Stimulated activated CD4-positive, alpha-beta T cell treated with anti-CD3 and anti-CD28 coated beads, Interleukin-15, amount 100 ng/mL, for 24 hours (primary cell): ENCODE measurements around the gene PCDHGA11.
"Not testable (repeated sequence)": the region's sequence is repeated elsewhere in the genome, so short reads cannot be mapped to it uniquely, and the experiment has no call there.

ENCODE experiments used
- DNase-seq: peaks from one replicate; pipeline ENCODE4 v3.0.0-alpha.2; 2020

Gene PCDHGA11

DNA sequence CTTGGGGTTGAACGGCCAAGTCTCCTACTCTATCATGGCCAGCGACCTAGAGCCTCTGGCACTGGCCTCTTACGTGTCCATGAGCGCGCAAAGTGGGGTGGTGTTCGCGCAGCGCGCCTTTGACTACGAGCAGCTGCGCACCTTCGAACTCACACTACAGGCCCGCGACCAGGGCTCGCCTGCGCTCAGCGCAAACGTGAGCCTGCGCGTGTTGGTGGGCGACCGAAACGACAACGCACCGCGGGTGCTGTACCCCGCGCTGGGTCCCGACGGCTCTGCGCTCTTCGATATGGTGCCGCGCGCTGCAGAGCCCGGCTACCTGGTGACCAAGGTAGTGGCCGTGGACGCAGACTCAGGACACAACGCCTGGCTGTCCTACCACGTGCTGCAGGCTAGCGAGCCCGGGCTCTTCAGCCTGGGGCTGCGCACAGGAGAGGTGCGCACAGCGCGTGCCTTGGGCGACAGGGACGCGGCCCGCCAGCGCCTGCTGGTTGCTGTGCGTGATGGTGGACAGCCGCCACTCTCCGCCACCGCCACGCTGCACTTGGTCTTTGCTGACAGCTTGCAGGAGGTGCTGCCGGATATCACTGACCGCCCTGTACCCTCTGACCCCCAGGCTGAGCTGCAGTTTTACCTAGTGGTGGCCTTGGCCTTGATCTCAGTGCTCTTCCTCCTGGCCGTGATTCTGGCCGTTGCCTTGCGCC lies 21.1 kb upstream of the PCDHGA11 start:
- no peak for DNase-seq

DNA sequence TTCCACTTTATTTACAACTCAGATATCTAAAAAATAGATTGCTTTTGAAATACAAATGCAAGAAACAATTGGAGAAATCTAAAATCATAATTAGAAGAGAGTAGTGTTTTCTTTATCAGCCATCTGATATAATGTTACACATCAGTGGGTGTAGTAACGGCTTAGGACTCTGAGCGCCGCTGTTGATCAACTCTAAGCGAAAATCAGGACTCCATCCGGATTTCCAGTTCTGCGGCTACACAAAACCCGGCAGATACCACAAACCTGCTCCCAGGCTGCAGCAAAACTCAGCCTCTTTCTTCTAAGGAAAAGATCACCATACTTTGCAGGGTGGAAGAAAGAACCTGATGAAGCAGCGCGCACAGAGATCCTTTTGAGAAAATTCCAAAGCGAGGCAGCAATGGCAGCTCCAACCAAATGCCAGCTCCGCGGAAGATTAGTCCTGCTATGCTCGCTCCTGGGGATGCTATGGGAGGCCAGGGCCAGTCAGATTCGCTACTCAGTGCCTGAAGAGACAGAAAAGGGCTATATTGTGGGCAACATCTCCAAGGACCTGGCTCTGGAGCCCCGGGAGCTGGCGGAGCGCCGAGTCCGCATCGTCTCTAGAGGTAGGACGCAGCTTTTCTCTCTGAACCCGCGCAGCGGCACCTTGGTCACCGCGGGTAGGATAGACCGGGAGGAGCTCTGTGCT lies 18.2 kb upstream of the PCDHGA11 start, which contains the start of gene PCDHGA9:
Gene PCDHGA9, plus strand, starts transcription at position 226 of the 691 bp plus-strand sequence. Its CDS starts 175 bp downstream, at position 401.
- peak; percentile 37 for DNase-seq

DNA sequence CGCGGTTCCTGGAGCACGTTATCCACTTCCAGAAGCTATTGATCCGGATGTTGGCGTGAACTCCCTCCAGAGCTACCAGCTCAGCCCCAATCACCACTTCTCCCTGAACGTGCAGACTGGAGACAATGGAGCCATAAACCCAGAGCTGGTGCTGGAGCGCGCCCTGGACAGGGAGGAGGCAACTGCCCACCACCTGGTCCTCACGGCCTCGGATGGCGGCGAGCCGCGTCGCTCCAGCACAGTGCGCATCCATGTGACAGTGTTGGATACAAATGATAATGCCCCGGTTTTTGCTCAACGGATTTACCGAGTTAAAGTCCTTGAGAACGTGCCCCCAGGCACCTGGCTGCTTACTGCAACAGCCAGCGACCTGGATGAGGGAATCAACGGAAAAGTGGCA lies 17.5 kb upstream of the PCDHGA11 start:
- no peak for DNase-seq

DNA sequence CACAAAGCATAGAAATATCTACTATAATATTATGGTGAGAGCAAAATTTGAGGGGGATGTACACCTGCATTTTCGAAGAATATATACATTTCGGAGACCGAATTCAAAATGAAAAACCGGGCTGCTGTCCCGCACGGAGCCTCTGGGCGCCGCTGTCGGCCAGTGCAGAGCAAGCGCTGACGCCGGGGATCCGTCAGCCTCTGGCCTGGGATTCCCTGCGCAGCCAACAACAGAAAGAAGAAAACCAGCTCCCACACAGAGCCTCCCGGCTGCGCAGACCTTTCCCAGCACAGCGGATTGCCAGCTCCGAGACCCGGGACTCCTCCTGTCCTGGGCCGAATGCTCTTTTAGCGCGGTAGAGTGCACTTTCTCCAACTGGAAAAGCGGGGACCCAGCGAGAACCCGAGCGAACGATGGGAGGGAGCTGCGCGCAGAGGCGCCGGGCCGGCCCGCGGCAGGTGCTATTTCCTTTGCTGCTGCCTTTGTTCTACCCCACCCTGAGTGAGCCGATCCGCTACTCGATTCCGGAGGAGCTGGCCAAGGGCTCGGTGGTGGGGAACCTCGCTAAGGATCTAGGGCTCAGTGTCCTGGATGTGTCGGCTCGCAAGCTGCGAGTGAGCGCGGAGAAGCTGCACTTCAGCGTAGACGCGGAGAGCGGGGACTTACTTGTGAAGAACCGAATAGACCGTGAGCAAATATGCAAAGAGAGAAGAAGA lies 12.9 kb upstream of the PCDHGA11 start, which contains the start of gene PCDHGB6:
Gene PCDHGB6, plus strand, starts transcription at position 232 of the 716 bp plus-strand sequence. Its CDS starts 182 bp downstream, at position 414.
- peak; percentile 64 for DNase-seq

GRCh38 chr5:141409598-141410306 lies 11.1 kb upstream of the PCDHGA11 start:
- DNase-seq, result no peak

GRCh38 chr5:141411575-141411974 lies 9.3 kb upstream of the PCDHGA11 start:
- DNase-seq, result no peak

GRCh38 chr5:141412854-141413539 lies 7.9 kb upstream of the PCDHGA11 start, which contains the start of gene PCDHGA10:
TSS of gene PCDHGA10 (plus strand) at chr5:141412987. CDS start at chr5:141413176, 189 bp downstream.
- DNase-seq, result peak; percentile 65

DNA sequence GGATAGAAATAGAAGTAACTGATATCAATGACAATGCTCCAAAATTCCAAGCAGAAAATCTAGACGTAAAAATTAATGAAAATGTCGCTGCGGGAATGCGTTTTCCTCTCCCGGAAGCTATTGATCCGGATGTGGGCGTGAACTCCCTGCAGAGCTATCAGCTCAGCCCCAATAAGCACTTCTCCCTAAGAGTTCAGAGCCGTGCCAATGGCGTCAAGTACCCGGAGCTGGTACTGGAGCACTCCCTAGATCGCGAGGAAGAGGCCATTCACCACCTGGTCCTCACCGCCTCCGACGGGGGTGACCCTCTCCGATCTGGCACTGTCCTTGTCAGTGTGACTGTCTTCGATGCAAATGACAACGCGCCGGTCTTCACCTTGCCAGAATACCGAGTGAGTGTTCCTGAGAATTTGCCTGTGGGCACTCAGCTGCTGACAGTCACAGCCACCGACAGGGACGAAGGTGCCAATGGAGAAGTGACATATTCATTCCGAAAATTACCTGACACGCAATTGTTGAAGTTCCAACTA lies 7.2 kb upstream of the PCDHGA11 start:
- DNase-seq, result no peak

GRCh38 chr5:141414548-141415274 lies 6.1 kb upstream of the PCDHGA11 start:
- DNase-seq, result not testable (repeated sequence)

DNA sequence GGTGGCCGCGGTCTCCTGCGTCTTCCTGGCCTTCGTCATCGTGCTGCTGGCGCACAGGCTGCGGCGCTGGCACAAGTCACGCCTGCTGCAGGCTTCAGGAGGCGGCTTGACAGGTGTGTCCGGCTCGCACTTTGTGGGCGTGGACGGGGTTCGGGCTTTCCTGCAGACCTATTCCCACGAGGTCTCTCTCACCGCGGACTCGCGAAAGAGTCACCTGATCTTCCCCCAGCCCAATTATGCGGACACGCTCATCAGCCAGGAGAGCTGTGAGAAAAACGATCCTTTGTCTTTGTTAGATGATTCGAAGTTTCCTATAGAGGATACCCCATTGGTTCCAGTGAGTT lies 5.6 kb upstream of the PCDHGA11 start:
- DNase-seq, result not testable (repeated sequence)

- DNase-seq, result peak; percentile 75
Observed at GRCh38 chr5:141417494-141418172, 3.2 kb upstream of the PCDHGA11 start, which contains the start of gene PCDHGB7. TSS of gene PCDHGB7 (plus strand) at chr5:141417677. CDS start at chr5:141417860, 183 bp downstream.

- DNase-seq, result no peak
Observed at GRCh38 chr5:141419074-141419880, 1.6 kb upstream of the PCDHGA11 start.

- DNase-seq, result no peak
Observed at GRCh38 chr5:141421489-141421855, 621 bp downstream of the PCDHGA11 start.

DNA sequence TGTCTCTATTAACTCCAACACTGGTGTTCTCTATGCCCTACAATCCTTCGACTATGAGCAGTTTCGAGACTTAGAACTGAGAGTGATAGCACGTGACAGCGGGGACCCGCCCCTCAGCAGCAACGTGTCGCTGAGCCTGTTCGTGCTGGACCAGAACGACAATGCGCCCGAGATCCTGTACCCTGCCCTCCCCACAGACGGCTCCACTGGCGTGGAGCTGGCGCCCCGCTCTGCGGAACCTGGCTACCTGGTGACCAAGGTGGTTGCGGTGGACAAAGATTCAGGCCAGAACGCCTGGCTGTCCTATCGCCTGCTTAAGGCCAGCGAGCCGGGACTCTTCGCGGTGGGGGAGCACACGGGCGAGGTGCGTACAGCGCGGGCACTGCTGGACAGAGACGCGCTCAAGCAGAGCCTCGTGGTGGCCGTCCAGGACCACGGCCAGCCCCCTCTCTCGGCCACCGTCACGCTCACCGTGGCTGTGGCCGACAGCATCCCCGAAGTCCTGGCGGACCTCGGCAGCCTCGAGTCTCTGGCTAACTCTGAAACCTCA lies 2.0 kb downstream of the PCDHGA11 start:
- no peak for DNase-seq

DNA sequence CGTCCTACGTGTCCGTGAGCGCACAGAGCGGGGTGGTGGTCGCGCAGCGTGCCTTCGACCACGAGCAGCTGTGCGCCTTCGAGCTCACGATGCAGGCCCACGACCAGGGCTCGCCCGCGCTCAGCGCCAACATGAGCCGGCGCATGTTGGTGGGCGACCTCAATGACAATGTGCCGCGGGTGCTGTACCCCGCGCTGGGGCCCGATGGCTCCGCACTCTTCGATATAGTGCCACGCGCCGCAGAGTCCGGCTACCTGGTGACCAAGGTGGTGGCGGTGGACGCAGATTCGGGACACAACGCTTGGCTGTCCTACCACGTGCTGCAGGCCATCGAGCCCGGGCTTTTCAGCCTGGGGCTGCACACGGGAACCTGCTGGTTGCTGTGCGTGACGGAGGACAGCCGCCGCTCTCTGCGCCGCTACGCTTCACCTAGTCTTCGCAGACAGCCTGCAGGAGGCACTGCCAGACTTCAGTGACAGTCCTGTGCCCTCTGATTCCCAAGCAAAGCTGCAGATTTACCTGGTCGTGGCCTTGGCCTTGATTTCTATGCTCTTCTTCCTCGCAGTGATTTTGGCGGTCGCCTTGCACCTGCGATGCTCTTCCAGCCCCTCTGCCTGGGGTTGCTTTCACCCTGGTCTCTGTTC lies 7.1 kb downstream of the PCDHGA11 start:
- no peak for DNase-seq

- DNase-seq, result peak; percentile 50
Observed at GRCh38 chr5:141430332-141431113, 9.7 kb downstream of the PCDHGA11 start, which contains the start of gene PCDHGA12. TSS of gene PCDHGA12 (plus strand) at chr5:141430507. CDS start at chr5:141430760, 253 bp downstream.

DNA sequence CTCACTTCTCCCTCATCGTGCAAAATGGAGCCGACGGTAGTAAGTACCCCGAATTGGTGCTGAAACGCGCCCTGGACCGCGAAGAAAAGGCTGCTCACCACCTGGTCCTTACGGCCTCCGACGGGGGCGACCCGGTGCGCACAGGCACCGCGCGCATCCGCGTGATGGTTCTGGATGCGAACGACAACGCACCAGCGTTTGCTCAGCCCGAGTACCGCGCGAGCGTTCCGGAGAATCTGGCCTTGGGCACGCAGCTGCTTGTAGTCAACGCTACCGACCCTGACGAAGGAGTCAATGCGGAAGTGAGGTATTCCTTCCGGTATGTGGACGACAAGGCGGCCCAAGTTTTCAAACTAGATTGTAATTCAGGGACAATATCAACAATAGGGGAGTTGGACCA lies 10.4 kb downstream of the PCDHGA11 start:
- DNase-seq, result no peak

- not testable (repeated sequence) for DNase-seq
Observed at GRCh38 chr5:141432308-141432707, 11.5 kb downstream of the PCDHGA11 start.
